ENCODE measurements around the gene THEMIS.

GRCh38 chr6:127818149-127818548 is 82.7 kb downstream of the THEMIS start:
- TF ChIP-seq CTCF (IDR thresholded peaks at IDR 0.05): no peak
- no peak for TF ChIP-seq POLR2A (IDR thresholded peaks at IDR 0.05)

Data from esophagus squamous epithelium (tissue), 4 donors.